WERI-Rb-1 (cell line): ENCODE measurements around the gene TNFAIP6.

Source experiments
- DNase-seq: peaks from one replicate; pipeline ENCODE4 v3.0.0-alpha.2; 2020
- H3K27ac ChIP-seq: fragments of 250-450 bp; sonication (Bioruptor Pico); 2 replicates; pipeline ENCODE4 v1.5.1; 2020; ENCODE audit warnings: mild to moderate bottlenecking, moderate library complexity
- H3K27me3 ChIP-seq: fragments of 250-450 bp; sonication (Bioruptor Pico); 2 replicates; pipeline ENCODE4 v1.5.1; 2021; ENCODE audit warnings: mild to moderate bottlenecking, low read depth, moderate library complexity; ENCODE audit not compliant: insufficient read depth, severe bottlenecking
- H3K36me3 ChIP-seq: fragments of 250-450 bp; sonication (Bioruptor Pico); 2 replicates; pipeline ENCODE4 v1.5.1; 2020; ENCODE audit warnings: mild to moderate bottlenecking, moderate library complexity
- H3K4me3 ChIP-seq: 2 replicates; pipeline ENCODE4 v1.5.1; 2011; ENCODE audit warnings: low read depth, mild to moderate bottlenecking, control low read depth, low read length
- H3K9me3 ChIP-seq: fragments of 250-450 bp; sonication (Bioruptor Pico); 2 replicates; pipeline ENCODE4 v1.5.1; 2021; ENCODE audit warnings: mild to moderate bottlenecking, moderate library complexity; ENCODE audit not compliant: severe bottlenecking
- CTCF ChIP-seq: IDR thresholded peaks from 2 replicates; pipeline ENCODE4 v1.5.1; 2011; ENCODE audit warnings: low read depth, mild to moderate bottlenecking, control low read depth, inconsistent platforms, low read length

Gene TNFAIP6

GRCh38 chr2:151380580-151381235 is 23.3 kb downstream of the TNFAIP6 start:
- no peak for DNase-seq
- H3K27ac ChIP-seq = no peak overlapping the region
- no peaks in the 10 kb centered on the region for H3K36me3 ChIP-seq
- no peaks in the 10 kb centered on the region for H3K9me3 ChIP-seq
- no peaks in the 10 kb centered on the region for H3K27me3 ChIP-seq
- H3K4me3 ChIP-seq = no peak overlapping the region
- no peak for TF ChIP-seq CTCF

GRCh38 chr2:151381266-151381665 is 23.9 kb downstream of the TNFAIP6 start:
- DNase-seq = no peak
- Histone ChIP-seq H3K9me3 (no peaks in the 10 kb centered on the region), H3K4me3 (no peak overlapping the region), H3K27ac (no peak overlapping the region), H3K27me3 (no peaks in the 10 kb centered on the region), H3K36me3 (no peaks in the 10 kb centered on the region)
- no peak for TF ChIP-seq CTCF

- Histone ChIP-seq H3K9me3 (no peaks in the 10 kb centered on the region), H3K27me3 (no peaks in the 10 kb centered on the region), H3K36me3 (no peaks in the 10 kb centered on the region), H3K27ac (no peak overlapping the region), H3K4me3 (no peak overlapping the region)
- TF ChIP-seq CTCF = no peak
- no peak for DNase-seq
Observed at GRCh38 chr2:151388011-151388410, 30.6 kb downstream of the TNFAIP6 start.

GRCh38 chr2:151391436-151391835 is 34.0 kb downstream of the TNFAIP6 start:
- no peaks in the 10 kb centered on the region for H3K9me3 ChIP-seq
- no peak for DNase-seq
- no peak for TF ChIP-seq CTCF
- H3K27me3 ChIP-seq = no peaks in the 10 kb centered on the region
- H3K36me3 ChIP-seq = no peaks in the 10 kb centered on the region
- H3K4me3 ChIP-seq = no peak overlapping the region
- no peak overlapping the region for H3K27ac ChIP-seq

- Histone ChIP-seq H3K36me3 (no peaks in the 10 kb centered on the region), H3K9me3 (no peaks in the 10 kb centered on the region), H3K4me3 (no peak overlapping the region), H3K27ac (no peak overlapping the region), H3K27me3 (no peaks in the 10 kb centered on the region)
- no peak for DNase-seq
- no peak for TF ChIP-seq CTCF
Observed at GRCh38 chr2:151394509-151394908, 37.1 kb downstream of the TNFAIP6 start.
